GM19193 (cell line): ENCODE measurements around the gene TEX14.
A peak's percentile ranks its signal among the peaks of the same experiment; 100 is the strongest.

Source experiments
- POLR2A ChIP-seq: IDR thresholded peaks from 4 replicates; pipeline ENCODE4 v1.6.1; 2011; ENCODE audit not compliant: insufficient read depth, insufficient read length; ENCODE audit errors: extremely low read depth

TEX14 gene

GRCh38 chr17:58631523-58632323, 60.1 kb downstream of the TEX14 start:
- peak; percentile 99 for TF ChIP-seq POLR2A

DNA sequence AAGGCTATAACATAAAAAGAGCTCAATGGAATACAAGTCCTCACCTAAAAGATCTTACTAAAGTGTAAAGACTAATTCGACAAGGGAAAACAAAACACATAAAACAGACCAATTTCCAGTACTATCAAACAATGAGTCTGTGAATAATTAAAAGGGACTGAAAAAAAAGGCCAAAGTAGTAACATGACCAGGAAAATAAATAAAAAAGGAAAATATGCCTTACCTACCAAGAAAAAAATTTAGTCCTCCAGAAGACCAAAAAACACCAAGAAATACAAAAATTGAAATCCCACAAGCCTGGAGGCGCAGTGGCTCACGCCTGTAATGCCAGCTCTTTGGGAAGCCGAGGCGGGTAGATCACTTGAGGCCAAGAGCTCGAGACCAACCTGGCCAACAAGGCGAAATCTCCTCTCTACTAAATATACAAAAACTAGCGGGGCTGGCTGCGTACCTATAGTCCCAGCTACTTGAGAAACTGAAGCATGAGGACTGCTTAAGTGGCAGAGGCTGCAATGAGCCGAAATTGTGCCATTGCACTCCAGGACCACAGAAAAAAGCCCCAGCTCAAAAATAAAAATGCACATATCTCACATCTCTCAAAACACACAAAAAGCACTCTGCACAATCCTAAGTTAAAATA, 60.8 kb downstream of the TEX14 start:
- peak; percentile 99 for TF ChIP-seq POLR2A

GRCh38 chr17:58626905-58627304, 64.9 kb downstream of the TEX14 start:
- no peak for TF ChIP-seq POLR2A

- TF ChIP-seq POLR2A, result no peak
Measured at GRCh38 chr17:58624751-58625150, 67.1 kb downstream of the TEX14 start.

DNA sequence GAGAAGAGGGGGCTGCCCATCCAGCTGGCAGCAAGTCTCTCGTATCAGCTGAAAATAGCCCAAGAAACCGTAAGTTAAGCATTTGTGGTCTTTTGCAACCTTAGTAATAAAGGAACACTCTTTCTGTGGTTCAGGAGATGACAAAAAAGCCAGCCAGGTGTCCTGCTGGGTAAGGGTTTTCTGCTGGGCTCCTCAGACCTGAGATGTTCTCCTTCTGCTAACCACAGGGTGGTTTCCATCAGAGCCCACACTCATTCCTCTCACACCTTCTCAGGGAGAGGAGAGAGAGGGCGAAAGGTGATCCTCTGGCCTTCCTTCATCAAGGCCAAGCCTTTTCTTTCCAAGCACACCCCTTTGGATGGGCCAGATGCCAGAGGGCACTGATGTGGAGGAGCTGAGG, 70.7 kb downstream of the TEX14 start:
- no peak for TF ChIP-seq POLR2A

DNA sequence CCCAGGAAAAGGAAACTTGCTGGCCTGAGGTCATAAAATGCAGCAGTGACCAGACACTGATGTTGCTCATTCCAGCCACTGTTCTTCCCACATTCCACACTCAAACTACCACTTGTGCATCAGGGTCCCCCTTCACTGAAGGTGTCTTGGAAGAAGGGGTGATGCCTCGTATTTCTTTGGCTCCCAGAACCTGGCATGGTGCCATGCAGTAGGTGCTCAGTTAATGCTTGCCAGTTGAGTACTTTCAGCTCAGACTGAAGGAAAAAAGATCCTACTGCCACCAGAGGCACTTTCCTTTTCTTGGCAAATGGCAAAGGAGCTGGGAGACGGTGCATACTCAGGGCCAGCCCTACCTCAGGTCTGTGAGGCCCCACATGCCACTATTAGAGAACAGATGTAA, 73.5 kb downstream of the TEX14 start:
- TF ChIP-seq POLR2A, result no peak

- TF ChIP-seq POLR2A, result no peak
Measured at GRCh38 chr17:58617563-58617962, 74.3 kb downstream of the TEX14 start.

DNA sequence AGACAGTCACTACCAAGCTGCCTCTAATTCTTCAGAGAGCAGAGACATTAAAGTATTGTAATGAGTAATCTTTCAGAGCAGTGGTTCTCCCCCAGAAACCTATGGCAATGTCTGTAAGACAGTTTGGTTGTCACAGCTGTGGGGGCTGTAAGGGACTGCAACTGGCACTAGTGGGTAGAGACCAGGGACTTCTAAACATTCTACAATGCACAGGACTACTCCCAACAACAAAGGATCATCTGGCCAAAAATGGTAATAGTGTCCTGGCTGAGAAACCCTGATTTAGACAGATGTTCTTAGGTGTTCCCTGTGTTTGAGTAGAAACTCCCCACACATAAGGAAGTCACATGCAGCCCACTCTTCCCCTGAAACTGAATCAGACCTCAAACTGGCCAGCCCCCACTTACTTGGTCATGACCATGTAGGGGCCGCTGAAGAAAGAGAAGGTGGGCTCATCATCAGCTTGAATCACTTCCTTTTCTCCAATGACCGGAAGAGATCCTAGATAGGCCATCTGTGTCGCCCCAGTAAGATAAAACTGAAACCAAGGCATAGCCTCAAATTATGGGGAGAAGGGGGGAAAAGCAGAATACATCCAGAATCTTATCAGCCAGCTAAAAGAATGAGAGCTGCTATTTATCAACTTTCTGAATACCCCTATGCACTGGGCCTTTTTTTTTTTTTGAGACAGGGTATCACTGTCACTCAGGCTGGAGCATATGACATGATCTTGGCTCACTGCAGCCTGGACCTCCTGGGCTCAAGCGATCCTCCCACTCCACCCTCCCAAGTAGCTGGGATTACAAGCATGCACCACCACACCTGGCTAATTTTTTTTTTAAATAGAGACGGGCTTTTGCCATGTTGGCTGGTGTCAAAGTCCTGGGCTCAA, 75.8 kb downstream of the TEX14 start:
- TF ChIP-seq POLR2A, result no peak

DNA sequence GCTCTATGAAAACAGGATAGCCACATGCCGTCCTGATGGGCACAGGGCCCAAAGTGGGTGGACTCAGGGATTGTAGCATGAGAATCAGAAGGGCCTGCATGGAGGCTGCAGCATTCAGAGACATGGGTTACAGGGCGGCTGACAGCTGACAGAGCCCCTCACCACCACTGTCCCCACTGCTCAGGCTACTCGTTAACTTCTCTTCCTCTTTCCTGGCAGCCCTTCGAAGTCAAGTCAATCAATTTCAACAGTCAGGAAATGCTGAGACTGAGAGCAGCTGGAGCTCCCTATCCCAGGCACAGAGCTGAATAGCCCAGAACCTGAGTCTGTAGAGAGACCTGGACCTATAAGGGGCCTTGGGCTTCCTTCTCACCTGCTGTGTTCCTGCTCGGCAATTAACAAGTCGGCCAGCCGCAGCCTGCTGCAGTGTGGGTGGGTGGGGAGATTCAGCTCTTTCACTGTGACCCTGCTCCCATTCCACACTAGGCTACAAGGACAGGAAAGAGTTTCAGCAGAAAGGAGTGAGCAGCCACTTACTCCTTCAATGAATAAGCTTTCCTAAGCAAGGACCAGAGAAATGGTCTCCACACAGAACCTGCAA, 76.9 kb downstream of the TEX14 start:
- no peak for TF ChIP-seq POLR2A

- TF ChIP-seq POLR2A, result no peak
Measured at GRCh38 chr17:58611331-58611730, 80.5 kb downstream of the TEX14 start.

DNA sequence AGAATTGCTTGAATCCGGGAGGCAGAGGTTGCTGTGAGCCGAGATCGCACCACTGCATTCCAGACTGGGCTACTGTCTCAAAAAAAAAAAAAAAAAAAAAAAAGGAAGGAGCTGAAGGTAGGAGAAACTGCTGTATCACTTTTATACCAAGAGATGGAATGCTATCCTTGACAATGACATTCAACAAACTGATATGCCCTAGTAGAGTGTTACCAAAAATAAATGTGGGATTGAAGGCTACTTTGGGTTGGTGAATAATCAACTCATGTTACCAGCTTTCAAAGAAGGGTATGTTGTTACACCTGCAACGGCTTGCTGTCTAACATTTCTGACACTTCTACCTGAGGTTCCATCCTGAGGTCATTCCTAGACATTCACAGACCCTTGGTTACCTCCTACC, 84.9 kb downstream of the TEX14 start:
- no peak for TF ChIP-seq POLR2A

GRCh38 chr17:58605986-58606385, 85.9 kb downstream of the TEX14 start:
- TF ChIP-seq POLR2A, result no peak

DNA sequence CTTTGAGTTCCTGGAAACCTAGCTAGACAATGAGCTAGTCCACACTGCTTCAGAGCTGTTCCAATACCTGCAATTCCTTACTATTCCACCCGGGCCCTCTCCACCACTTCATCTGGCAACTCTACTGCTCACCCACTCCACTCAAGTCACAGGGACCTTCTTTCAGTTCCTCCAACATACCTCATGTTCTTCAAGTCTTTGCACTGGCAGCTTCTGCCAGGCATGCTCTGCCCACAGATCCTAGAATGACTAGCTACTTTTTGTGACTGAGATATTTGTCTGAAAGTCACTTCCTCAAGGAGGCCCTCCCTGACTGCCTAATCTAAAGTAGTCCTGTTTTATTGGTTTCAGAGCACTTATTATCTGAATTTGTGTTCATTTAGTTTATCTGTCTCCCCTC, 86.4 kb downstream of the TEX14 start:
- TF ChIP-seq POLR2A, result no peak

- TF ChIP-seq POLR2A, result no peak
Measured at GRCh38 chr17:58601976-58602375, 89.9 kb downstream of the TEX14 start.

GRCh38 chr17:58597371-58597770, 94.5 kb downstream of the TEX14 start:
- no peak for TF ChIP-seq POLR2A
